Ascending aorta (tissue), 2 donors: ENCODE results near the gene TUB. TPM values are rescaled to one million over a fixed set of nuclear protein-coding genes. Genes with fewer than 3 reads are reported as not detected.

Experiments
- DNase-seq, 2 donors: peaks; one replicate each; pipeline ENCODE4 v3.0.0-alpha.2; 2019; ENCODE audit warnings: low spot score in 2 of 2
- H3K27ac ChIP-seq, 2 donors: fragments of 200-600 bp; sonication (generic); one replicate each; pipeline ENCODE4 v1.5.1; 2016 to 2017; ENCODE audit warnings: mild to moderate bottlenecking in 1 of 2
- H3K27me3 ChIP-seq: fragments of 200-600 bp; sonication (generic); one replicate; pipeline ENCODE4 v1.5.1; 2017
- H3K36me3 ChIP-seq, 2 donors: fragments of 200-600 bp; sonication (generic); one replicate each; pipeline ENCODE4 v1.5.1; 2016
- H3K4me1 ChIP-seq, 2 donors: fragments of 200-600 bp; sonication (generic); one replicate each; pipeline ENCODE4 v1.5.1; 2016 to 2017; ENCODE audit warnings: mild to moderate bottlenecking in 1 of 2
- H3K4me3 ChIP-seq, 2 donors: fragments of 200-600 bp; sonication (generic); one replicate each; pipeline ENCODE4 v1.5.1; 2016 to 2017; ENCODE audit warnings: mild to moderate bottlenecking in 1 of 2
- H3K9me3 ChIP-seq, 2 donors: fragments of 200-600 bp; sonication (generic); one replicate each; pipeline ENCODE4 v1.5.1; 2016
- intact Hi-C: fragments of 100-400 bp; cut with DNase I; formaldehyde crosslinking; loops from one replicate; pipeline ENCODE4 v1.15.1; 2023
- total RNA-seq: library from RNA; depleted of rRNA; stranded (reverse); fragments of >200 nt; gene quantifications from one replicate; pipeline ENCODE4 v1.1.0, GENCODE V29; 2016
- TF ChIP-seq, protein P1 (sequence below), 3 experiments: fragments of 200-600 bp in 2 of 3; fragments of 450-650 bp in 1 of 3; sonication (generic) in 2 of 3; IDR thresholded peaks; one replicate each; pipeline ENCODE4 v1.5.1; 2016 to 2019; ENCODE audit warnings: antibody characterized with exemption in 3 of 3, mild to moderate bottlenecking in 1 of 3, moderate library complexity in 1 of 3

TUB gene
- total RNA-seq, 1 donor from 2014 or later, result 12.9 TPM

DNA sequence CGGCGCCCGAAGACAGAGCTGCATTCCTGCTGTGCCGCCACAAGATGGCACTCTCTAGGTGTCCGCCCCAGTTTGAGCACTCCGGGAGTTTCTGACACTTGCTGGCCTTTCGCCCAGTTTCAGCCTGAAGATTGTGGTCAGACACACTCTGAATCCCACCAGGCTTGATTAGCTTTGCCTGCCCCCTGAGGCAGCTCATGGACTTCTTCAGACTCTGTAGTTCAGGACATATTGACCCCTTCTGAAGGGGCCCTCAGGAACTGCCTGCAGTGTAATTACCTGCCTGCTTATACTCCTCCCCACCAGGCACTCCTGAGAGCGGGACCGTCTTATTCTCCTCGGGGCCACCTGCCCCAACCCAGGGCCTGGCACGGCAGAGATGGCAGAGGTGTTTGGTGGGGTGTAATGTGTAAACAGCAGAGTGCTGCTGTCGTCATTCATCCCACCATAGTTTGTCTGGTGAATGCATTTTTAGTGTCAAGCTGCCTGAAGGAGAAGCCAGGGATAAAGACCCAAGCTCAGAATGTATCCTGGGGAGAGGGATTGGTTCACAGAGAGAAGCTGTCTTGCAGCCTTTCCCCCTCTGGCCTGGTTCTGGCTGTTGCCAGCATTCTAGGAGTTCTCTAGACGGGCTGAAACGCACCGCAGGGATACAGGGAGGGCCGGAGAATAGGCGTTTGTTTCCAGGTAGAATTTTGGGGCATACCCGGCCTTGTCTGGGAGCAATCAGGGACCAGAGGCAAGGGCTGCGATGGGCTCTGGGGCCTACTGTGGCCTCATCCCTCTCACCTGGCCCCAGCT is 47.5 kb upstream of the TUB start:
- Histone ChIP-seq H3K4me1 (peaks cover 0 to 6% of the 10 kb centered on the region in 2 donors), H3K27ac (no peak overlapping the region), H3K4me3 (no peak overlapping the region), H3K27me3 (no peaks in the 10 kb centered on the region), H3K36me3 (no peaks in the 10 kb centered on the region), H3K9me3 (no peaks in the 10 kb centered on the region)
- peak in 1 of 2 donors; percentile 83 for DNase-seq
- intact Hi-C loops, result loop anchor here (1.0 to 2.0 kb wide), 3 partner anchors 27 to 65 kb away; no protein-coding TSS in a partner anchor
- TF ChIP-seq, protein P1, sequence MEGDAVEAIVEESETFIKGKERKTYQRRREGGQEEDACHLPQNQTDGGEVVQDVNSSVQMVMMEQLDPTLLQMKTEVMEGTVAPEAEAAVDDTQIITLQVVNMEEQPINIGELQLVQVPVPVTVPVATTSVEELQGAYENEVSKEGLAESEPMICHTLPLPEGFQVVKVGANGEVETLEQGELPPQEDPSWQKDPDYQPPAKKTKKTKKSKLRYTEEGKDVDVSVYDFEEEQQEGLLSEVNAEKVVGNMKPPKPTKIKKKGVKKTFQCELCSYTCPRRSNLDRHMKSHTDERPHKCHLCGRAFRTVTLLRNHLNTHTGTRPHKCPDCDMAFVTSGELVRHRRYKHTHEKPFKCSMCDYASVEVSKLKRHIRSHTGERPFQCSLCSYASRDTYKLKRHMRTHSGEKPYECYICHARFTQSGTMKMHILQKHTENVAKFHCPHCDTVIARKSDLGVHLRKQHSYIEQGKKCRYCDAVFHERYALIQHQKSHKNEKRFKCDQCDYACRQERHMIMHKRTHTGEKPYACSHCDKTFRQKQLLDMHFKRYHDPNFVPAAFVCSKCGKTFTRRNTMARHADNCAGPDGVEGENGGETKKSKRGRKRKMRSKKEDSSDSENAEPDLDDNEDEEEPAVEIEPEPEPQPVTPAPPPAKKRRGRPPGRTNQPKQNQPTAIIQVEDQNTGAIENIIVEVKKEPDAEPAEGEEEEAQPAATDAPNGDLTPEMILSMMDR (IDR thresholded peaks at IDR 0.05), result peak; percentile 67 to 93 (median 78)

DNA sequence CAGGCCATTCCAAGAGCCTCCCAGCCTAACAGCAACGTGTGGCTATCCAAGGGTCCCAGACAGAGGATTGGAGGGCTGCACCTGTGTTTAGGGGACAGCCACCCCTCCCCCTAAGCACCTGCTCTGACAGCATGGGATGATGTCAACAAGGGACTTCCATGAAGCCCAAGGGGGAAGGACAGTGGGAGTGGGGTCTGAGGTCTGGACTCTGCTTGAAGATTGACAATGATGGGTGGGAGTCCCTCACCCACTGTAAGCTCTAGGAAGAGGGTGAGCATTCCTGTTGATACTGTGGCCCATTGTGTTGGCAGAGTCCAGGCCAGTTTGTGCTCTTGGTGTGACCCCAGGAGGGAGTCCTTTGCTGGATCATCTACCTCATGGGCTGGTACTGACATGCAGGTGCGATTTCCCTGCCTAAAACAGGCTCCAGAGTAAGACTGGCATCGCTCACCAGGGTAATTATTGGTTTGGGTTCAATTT is 46.9 kb upstream of the TUB start:
- Histone ChIP-seq H3K27me3 (no peaks in the 10 kb centered on the region), H3K9me3 (no peaks in the 10 kb centered on the region), H3K4me1 (peaks cover 0 to 6% of the 10 kb centered on the region in 2 donors), H3K27ac (no peak overlapping the region), H3K4me3 (no peak overlapping the region), H3K36me3 (no peaks in the 10 kb centered on the region)
- intact Hi-C loops, result no loop called here
- peak in 1 of 2 donors; percentile 60 for DNase-seq
- TF ChIP-seq, protein P1 (IDR thresholded peaks at IDR 0.05), result no peak

DNA sequence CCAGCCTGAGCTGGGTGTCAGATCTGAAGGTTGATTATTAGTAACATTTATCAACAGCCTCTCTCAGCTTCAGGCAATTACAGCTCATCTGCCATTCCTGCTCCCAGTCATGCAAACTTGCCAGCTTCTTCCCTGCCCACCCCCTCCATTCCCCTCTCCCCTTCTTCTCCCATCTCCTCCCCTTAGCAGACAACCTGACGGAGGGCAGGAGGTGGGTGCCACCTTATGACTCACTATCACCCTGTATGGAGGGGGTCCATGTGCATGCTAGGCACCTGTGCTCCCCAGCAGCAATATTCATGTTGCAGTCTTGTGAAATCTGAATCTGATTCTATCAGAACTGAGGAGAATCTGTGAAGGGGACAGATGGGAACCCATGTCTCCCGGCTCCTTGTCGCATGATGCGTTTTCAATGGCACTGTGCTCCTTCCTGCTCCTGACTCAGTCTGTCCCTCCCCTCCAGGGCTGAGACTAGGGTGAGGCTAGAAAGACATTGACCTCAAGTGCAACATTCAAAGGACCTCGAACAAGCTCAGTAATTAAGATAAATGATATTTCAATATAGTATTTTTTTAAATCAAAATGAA is 46.3 kb upstream of the TUB start:
- no peaks in the 10 kb centered on the region for H3K9me3 ChIP-seq
- no peaks in the 10 kb centered on the region for H3K36me3 ChIP-seq
- no peak overlapping the region for H3K27ac ChIP-seq
- intact Hi-C loops, result no loop called here
- DNase-seq, result peak in 1 of 2 donors; percentile 34
- no peak overlapping the region for H3K4me3 ChIP-seq
- peaks cover 0 to 6% of the 10 kb centered on the region in 2 donors for H3K4me1 ChIP-seq
- TF ChIP-seq, protein P1 (IDR thresholded peaks at IDR 0.05), result no peak
- no peaks in the 10 kb centered on the region for H3K27me3 ChIP-seq

DNA sequence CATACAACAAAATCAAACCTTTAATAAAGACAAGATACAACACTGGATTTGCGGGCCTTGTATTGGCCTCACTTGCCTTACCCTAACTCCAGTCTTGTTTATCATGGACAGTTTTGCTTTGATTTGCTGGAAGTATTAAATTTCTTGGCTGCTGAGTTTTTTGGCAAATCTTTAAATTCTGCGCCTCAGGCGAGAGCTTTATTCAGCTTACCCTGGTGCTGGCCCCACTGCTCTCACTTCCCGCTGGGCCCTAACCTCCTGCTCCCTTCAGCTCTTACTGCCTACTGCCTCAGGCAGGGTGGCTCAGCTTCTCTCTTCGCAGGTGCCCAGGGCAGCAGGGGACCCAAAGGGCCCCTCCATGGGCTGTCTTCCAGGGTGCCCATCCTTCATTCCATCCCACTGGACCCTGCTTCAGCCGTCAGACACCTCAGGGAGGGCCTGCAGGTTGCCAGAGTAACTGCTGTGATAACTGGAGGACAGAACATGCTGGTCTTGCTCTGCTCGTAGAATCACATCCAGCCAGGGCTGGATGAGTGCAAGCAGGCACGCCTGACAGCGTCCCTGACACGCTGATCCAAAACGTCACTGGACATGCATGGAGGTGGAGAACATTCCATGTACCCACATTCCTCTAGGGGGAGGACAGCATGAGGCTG is 45.7 kb upstream of the TUB start:
- peak in 1 of 2 donors; percentile 64 for DNase-seq
- Histone ChIP-seq H3K27me3 (no peaks in the 10 kb centered on the region), H3K36me3 (no peaks in the 10 kb centered on the region), H3K4me3 (no peak overlapping the region), H3K4me1 (peaks cover 0 to 6% of the 10 kb centered on the region in 2 donors), H3K27ac (no peak overlapping the region), H3K9me3 (no peaks in the 10 kb centered on the region)
- intact Hi-C loops, result no loop called here
- TF ChIP-seq, protein P1 (IDR thresholded peaks at IDR 0.05), result no peak

DNA sequence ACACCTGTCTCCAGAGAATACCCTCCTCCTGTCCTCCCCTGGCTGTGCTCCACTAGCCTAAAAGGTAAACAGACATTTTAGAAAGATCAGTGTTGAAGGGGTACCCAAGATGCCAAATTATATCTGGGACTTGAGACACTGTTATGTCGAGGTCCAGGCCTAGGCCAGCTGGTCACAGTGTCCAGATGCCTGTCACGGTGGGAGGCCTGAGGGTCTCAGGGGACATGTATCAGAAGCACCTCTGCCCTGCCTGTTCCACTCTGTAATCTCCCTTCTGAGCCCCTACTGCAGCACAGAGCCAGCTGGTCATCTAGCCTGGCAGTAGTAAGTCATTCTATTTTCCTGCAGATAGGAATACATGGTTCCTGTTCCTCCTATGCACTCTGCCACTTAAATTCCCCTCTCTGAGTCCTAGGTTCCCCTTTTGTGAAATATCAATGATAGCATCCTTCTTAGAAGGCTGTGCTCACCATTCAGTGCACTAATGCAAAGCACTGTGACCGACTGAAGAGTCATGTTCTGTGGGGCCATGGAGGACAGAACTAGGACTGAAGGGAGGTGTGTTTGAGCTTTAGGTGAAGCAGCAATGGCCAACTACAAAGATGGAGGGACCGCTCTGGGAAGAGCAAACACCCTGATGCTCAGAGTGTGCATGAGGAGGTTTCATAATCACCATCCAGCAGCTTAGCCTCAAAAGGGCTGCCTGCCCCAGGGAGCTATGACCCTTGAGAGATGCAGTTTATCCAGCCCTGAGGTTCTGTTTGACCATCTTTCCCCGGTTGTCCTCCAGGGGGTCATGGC is 44.8 kb upstream of the TUB start:
- no peaks in the 10 kb centered on the region for H3K9me3 ChIP-seq
- H3K4me3 ChIP-seq, result no peak overlapping the region
- peak in 1 of 2 donors; percentile 47 for DNase-seq
- H3K36me3 ChIP-seq, result no peaks in the 10 kb centered on the region
- peaks cover 0 to 6% of the 10 kb centered on the region in 2 donors for H3K4me1 ChIP-seq
- TF ChIP-seq, protein P1 (IDR thresholded peaks at IDR 0.05), result no peak
- no peak overlapping the region for H3K27ac ChIP-seq
- H3K27me3 ChIP-seq, result no peaks in the 10 kb centered on the region
- intact Hi-C loops, result no loop called here
